Head of caudate nucleus (tissue), 42 donors: Measurements from ENCODE around the gene PTPRCAP.
"Not testable (repeated sequence)": the region's sequence is repeated elsewhere in the genome, so short reads cannot be mapped to it uniquely, and the experiment has no call there.

Experiments
- DNase-seq, 42 donors: peaks; one replicate each; pipeline versions ENCODE4 v3.0.0 to v3.0.0-alpha.2; 2020 to 2021; ENCODE audit warnings: mixed read lengths in 7 of 42
- intact Hi-C: fragments of 100-400 bp; cut with DNase I; formaldehyde crosslinking; loops from one replicate; pipeline ENCODE4 v1.15.0; 2022

Gene PTPRCAP

DNA sequence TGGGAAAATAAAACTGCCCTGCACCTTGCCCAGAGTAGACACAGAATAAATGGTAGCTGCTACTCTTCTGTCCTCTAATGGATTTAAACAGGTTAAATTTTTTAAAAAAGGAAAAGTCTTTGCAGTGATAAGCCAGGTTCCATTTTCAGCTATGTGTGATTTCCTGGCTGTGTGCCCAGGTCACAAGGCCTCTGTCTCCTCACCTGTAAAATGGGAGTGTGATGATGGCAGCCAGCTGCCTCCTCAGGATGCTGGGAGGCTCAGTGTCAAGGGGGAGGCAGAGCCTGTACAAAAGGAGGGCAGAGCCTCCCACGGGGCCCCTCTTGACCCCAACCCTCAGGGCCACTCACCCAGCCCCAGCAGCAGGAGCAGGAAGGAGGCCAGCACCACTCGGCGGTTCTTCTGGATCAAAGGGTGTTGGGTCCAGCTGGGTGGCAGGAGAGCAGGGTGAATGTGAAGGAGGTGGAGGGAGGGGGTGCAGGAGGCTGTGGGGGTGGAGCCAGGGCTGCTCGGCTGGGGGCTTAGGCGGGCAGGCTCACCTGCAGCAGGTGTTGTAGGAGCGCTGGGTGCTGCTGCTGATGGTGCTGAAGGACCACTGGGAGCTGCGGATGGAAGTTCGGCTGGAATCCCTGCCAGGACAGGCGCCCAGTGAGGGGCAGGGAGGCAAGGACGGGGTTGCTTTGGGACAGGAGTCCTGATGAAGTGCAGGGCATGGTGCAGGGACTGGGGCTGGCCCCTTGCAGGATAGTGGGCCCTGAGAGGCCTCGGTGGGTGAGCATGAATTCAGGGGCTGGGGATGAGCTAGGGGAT lies 29.7 kb upstream of the PTPRCAP start:
- DNase-seq, result no peak
- intact Hi-C loops, result loop anchor here (5.0 kb wide), 1 partner anchor 65 kb away; the partner anchor contains the start of genes PPP1CA and TBC1D10C

DNA sequence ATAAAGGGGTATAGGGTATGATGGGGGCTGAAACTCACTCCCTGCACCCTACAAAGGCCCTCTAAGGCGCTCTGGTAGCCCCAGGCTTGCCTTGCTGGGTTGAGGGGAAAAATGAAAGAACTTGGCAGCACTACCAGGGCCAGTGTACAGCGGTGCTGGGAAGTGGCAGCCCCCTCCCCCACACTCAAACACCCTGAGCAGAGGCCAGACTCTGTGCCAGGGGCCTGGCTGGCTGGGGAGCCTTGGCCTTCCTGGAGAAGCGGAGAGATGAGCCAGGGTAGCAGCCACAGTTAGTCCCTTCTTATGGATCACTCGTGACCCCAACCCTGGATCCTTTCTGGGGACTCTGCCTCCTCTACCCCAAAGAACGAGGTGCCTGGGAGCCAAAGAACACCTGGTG lies 28.9 kb upstream of the PTPRCAP start:
- DNase-seq, result peak in 5 of 42 donors; percentile 17 to 61 (median 45)

GRCh38 chr11:67465530-67465929 lies 28.0 kb upstream of the PTPRCAP start:
- intact Hi-C loops, result loop anchor here (5.0 kb wide), 1 partner anchor 63 kb away; the partner anchor contains the start of genes PPP1CA and TBC1D10C
- not testable (repeated sequence) for DNase-seq

More for the DNA sequence above, 28.9 kb upstream of the PTPRCAP start:
- intact Hi-C loops, result loop anchor here (5.0 kb wide), 1 partner anchor 64 kb away; the partner anchor contains the start of genes PPP1CA and TBC1D10C

GRCh38 chr11:67465189-67465510 lies 27.7 kb upstream of the PTPRCAP start:
- intact Hi-C loops, result loop anchor here (5.0 kb wide), 1 partner anchor 63 kb away; the partner anchor contains the start of genes PPP1CA and TBC1D10C
- no peak for DNase-seq

GRCh38 chr11:67464411-67465188 lies 27.1 kb upstream of the PTPRCAP start:
- peak; percentile 58 to 92 (median 83) for DNase-seq
- intact Hi-C loops, result loop anchor here (5.0 kb wide), 1 partner anchor 62 kb away; the partner anchor contains the start of genes PPP1CA and TBC1D10C

- peak in 19 of 42 donors; percentile 24 to 81 (median 58) for DNase-seq
- intact Hi-C loops, result no loop called here
Observed at GRCh38 chr11:67463680-67464410, 26.4 kb upstream of the PTPRCAP start.

GRCh38 chr11:67463186-67463585 lies 25.7 kb upstream of the PTPRCAP start:
- DNase-seq, result no peak
- intact Hi-C loops, result no loop called here

- no peak for DNase-seq
- intact Hi-C loops, result no loop called here
Observed at GRCh38 chr11:67458266-67458665, 20.8 kb upstream of the PTPRCAP start.

- no peak for DNase-seq
- intact Hi-C loops, result no loop called here
Observed at GRCh38 chr11:67457453-67457852, 20.0 kb upstream of the PTPRCAP start.

- DNase-seq, result no peak
- intact Hi-C loops, result no loop called here
Observed at GRCh38 chr11:67456068-67456705, 18.7 kb upstream of the PTPRCAP start.

- intact Hi-C loops, result no loop called here
- DNase-seq, result no peak
Observed at GRCh38 chr11:67455054-67455453, 17.6 kb upstream of the PTPRCAP start, which contains the start of gene CABP4. Gene CABP4, plus strand, starts transcription at chr11:67455354. Its CDS starts 70 bp downstream, at chr11:67455424.

- no peak for DNase-seq
- intact Hi-C loops, result no loop called here
Observed at GRCh38 chr11:67453816-67454732, 16.6 kb upstream of the PTPRCAP start.

GRCh38 chr11:67452141-67452952 lies 14.9 kb upstream of the PTPRCAP start, which contains the start of gene GPR152:
Gene GPR152, minus strand, starts transcription at chr11:67452729. Its CDS starts 5 bp downstream, at chr11:67452724.
- DNase-seq, result peak in 1 of 42 donors; percentile 24
- intact Hi-C loops, result no loop called here

DNA sequence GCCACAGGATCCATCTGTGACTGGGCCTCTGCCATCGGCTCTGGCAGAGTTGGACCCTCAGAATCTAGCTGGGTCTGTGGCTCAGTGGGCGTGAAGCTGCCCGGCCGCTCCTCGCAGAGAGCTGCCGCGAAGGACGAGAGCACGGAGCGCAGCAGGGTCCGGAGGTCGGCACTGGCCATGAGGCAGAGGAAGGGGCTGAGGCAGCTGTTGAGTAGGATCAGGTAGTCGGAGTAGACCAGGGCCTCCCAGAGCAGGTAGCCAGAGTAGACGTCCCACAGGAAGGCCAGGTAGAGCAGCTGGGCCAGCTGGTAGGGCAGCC lies 14.1 kb upstream of the PTPRCAP start:
- no peak for DNase-seq
- intact Hi-C loops, result no loop called here

DNA sequence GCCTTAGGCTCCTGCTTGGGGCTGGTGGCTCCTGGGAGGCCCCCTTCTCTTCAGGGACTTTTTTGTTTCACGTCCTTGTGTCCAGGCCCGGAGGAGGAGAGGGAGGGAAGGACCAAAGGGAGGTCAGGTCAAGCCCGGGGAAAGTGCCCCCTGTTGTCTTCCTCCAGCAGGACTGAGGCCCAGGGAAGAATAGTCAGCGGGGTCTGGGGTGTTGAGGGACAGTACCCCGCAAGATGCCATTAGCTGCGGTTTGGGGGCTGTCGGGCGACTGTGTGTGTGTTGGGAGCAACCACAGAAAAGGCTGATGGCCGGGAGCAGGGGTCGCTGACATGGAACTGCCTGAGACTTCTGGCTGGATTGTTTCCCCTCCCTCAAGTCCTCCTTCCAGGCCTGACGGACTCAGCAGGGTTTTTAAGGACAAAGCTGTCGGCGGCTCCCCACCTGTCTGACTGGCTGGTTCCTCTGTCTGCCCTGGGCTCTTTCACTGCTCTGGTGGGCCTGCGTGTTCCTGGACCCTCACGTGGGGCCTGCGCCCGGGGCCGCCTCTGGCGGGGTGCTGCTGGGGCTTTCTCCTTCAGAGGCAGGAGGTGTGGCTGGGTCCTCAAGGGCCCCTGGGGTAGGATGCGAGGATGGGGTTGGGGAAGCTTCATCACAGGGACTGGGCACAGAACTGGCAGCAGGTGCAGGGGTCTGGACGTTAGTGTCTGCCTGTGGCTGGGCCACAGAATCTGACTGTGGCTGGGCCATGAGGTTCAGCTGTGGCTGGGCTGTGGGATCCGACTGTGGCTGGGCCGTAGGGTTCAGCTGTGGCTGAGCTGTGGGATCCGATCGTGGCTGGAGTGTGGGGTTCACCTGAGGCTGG lies 13.5 kb upstream of the PTPRCAP start:
- intact Hi-C loops, result no loop called here
- no peak for DNase-seq
